HepG2 (cell line): ENCODE data around the gene CELSR2. TPM values are rescaled to one million over a fixed set of nuclear protein-coding genes. Genes with fewer than 3 reads are reported as not detected.

Source experiments
- ETS1 ChIP-seq: sonication (generic); formaldehyde crosslinking; IDR thresholded peaks from 2 replicates; pipeline ENCODE4 v1.4.0; 2020; ENCODE audit warnings: missing genetic modification reagents
- HNRNPK ChIP-seq: fragments of 200-400 bp; formaldehyde crosslinking; IDR thresholded peaks from 2 replicates; pipeline ENCODE4 v1.6.1; 2018; ENCODE audit warnings: low read length, low read depth, moderate library complexity, mild to moderate bottlenecking; ENCODE audit not compliant: poor library complexity, severe bottlenecking
- HOXA5 ChIP-seq: sonication (generic); formaldehyde crosslinking; IDR thresholded peaks from 2 replicates; pipeline ENCODE4 v1.4.0; 2020; ENCODE audit warnings: missing genetic modification reagents
- KDM1A ChIP-seq: IDR thresholded peaks from 2 replicates; pipeline ENCODE4 v1.6.1; 2016; ENCODE audit warnings: missing compliant biosample characterization
- SRY ChIP-seq: sonication (generic); formaldehyde crosslinking; IDR thresholded peaks from 2 replicates; pipeline ENCODE4 v1.8.0; 2022; ENCODE audit warnings: mild to moderate bottlenecking, missing genetic modification reagents
- THAP9 ChIP-seq: sonication (generic); formaldehyde crosslinking; IDR thresholded peaks from 2 replicates; pipeline ENCODE4; 2020; ENCODE audit warnings: missing genetic modification reagents, mild to moderate bottlenecking, borderline replicate concordance
- UBTF ChIP-seq: sonication (generic); formaldehyde crosslinking; IDR thresholded peaks from 2 replicates; pipeline ENCODE4 v1.4.0; 2020; ENCODE audit warnings: mild to moderate bottlenecking, missing genetic modification reagents
- ZNF10 ChIP-seq: sonication (generic); formaldehyde crosslinking; IDR thresholded peaks from 2 replicates; pipeline ENCODE4 v1.4.0; 2020; ENCODE audit warnings: mild to moderate bottlenecking, low read depth, missing genetic modification reagents, borderline replicate concordance
- ZNF280B ChIP-seq: sonication (generic); formaldehyde crosslinking; IDR thresholded peaks from 2 replicates; pipeline ENCODE4 v1.5.0; 2020; ENCODE audit warnings: missing genetic modification reagents, mild to moderate bottlenecking, borderline replicate concordance
- ZNF326 ChIP-seq: sonication (generic); formaldehyde crosslinking; IDR thresholded peaks from 2 replicates; pipeline ENCODE4 v1.4.0; 2020; ENCODE audit warnings: missing genetic modification reagents, borderline replicate concordance
- ZNF687 ChIP-seq: sonication (generic); formaldehyde crosslinking; IDR thresholded peaks from 2 replicates; pipeline ENCODE4 v1.5.1; 2020; ENCODE audit warnings: mild to moderate bottlenecking, missing genetic modification reagents, moderate library complexity
- ZNF761 ChIP-seq: sonication (generic); formaldehyde crosslinking; conservative IDR thresholded peaks from 2 replicates; pipeline ENCODE4 v1.4.0; 2020; ENCODE audit warnings: mild to moderate bottlenecking, missing genetic modification reagents
- polyA plus RNA-seq, 8 experiments: library from polyadenylated mRNA; depleted of rRNA in 3 of 8; stranded (reverse) in 7 of 8; unstranded in 1 of 8; fragments of >200 nt; fragmentation: Illumina TruSeq in 4 of 8; extraction: Trizol in 4 of 8; gene quantifications; 2 replicates each; pipeline versions ENCODE4 v1.2.1 to v1.2.3, GENCODE V29; 2011 to 2016; ENCODE audit warnings: low read depth in 4 of 8, missing spikeins in 1 of 8, mixed read lengths in 1 of 8; ENCODE audit not compliant: insufficient read depth in 1 of 8
- total RNA-seq, 5 experiments: library from RNA; depleted of rRNA; stranded (reverse); fragments of >200 nt; fragmentation: Illumina TruSeq; extraction: Trizol; gene quantifications; 2 replicates each; pipeline ENCODE4 v1.2.3, GENCODE V29; 2016; ENCODE audit warnings: low read depth in 1 of 5

CELSR2 gene
- total and polyA plus RNA-seq, 2 of the 13 experiments (the other 11 are each of a cell fraction or from before 2014, with no cell fraction given) = 4.0 to 6.6 TPM

- TF ChIP-seq ZNF687 (CRISPR knock-in tag) = peak; percentile 52
- TF ChIP-seq THAP9 (CRISPR knock-in tag) = no peak
- no peak for TF ChIP-seq KDM1A (CRISPR knock-in tag)
- TF ChIP-seq ZNF10 (CRISPR knock-in tag) = no peak
- TF ChIP-seq ZNF280B = 0 out of 2 replicates have a peak, but pooled peaks have one; percentile 29
- TF ChIP-seq HNRNPK = no peak
- no peak for TF ChIP-seq HOXA5 (CRISPR knock-in tag)
- no peak for TF ChIP-seq SRY
- no peak for TF ChIP-seq ZNF761 (CRISPR knock-in tag)
- TF ChIP-seq ETS1 (CRISPR knock-in tag) = no peak
- TF ChIP-seq ZNF326 = no peak
- TF ChIP-seq UBTF = peak; percentile 23; the same call in 1 of the 2 replicates
- TF ChIP-seq, all 625 proteins: peak for 11
These were observed 32.5 kb downstream of the CELSR2 start (continued) for GRCh38 chr1:109281680-109282496.
